CD8-positive, alpha-beta memory T cell (primary cell): Measurements from ENCODE around the gene SERPINB13. TPM values are rescaled to one million over a fixed set of nuclear protein-coding genes. Genes with fewer than 3 reads are reported as not detected.
"Not testable (repeated sequence)": the region's sequence is repeated elsewhere in the genome, so short reads cannot be mapped to it uniquely, and the experiment has no call there.

Experiments used
- CTCF ChIA-PET: fragments of 350-600 bp; sonication (Branson Sonifier 250); formaldehyde crosslinking; loops from one replicate; lab custom pipeline; 2021; ENCODE audit warnings: antibody characterized with exemption; lab: Charles Lee
- POLR2A ChIA-PET: fragments of 350-600 bp; sonication (Branson Sonifier 250); formaldehyde crosslinking; loops from one replicate; lab custom pipeline; 2021; ENCODE audit warnings: antibody characterized with exemption; lab: Charles Lee
- DNase-seq, 5 donors: peaks; one replicate each; pipeline versions ENCODE4 v3.0.0 to v3.0.0-alpha.2; 2020 to 2022; ENCODE audit warnings: mixed read lengths in 1 of 5
- H3K27ac ChIP-seq: one replicate; pipeline ENCODE4 v1.7.0; 2013; ENCODE audit warnings: low read depth, mild to moderate bottlenecking, low read length, moderate library complexity
- H3K27me3 ChIP-seq: 2 replicates; pipeline ENCODE4 v1.7.0; 2013; ENCODE audit warnings: low read length, mild to moderate bottlenecking; ENCODE audit not compliant: insufficient read depth, poor library complexity, severe bottlenecking
- H3K36me3 ChIP-seq: 2 replicates; pipeline ENCODE4 v1.7.0; 2013; ENCODE audit warnings: mild to moderate bottlenecking, low read length, moderate library complexity; ENCODE audit not compliant: insufficient read depth
- H3K4me1 ChIP-seq: 2 replicates; pipeline ENCODE4 v1.7.0; 2013; ENCODE audit warnings: mild to moderate bottlenecking, low read length, moderate library complexity; ENCODE audit not compliant: insufficient read depth
- H3K4me3 ChIP-seq: 2 replicates; pipeline ENCODE4 v1.7.0; 2013; ENCODE audit warnings: mild to moderate bottlenecking, low read length
- H3K9me3 ChIP-seq: 2 replicates; pipeline ENCODE4 v1.7.0; 2013; ENCODE audit warnings: mild to moderate bottlenecking, low read length
- H3K27ac Mint-ChIP-seq, 8 donors: one replicate each; pipeline ENCODE4 v1.8.0; 2020 to 2021; ENCODE audit warnings: mixed read lengths in 8 of 8, mild to moderate bottlenecking in 6 of 8, inconsistent platforms in 3 of 8, moderate library complexity in 3 of 8
- H3K27me3 Mint-ChIP-seq, 2 donors: one replicate each; pipeline ENCODE4 v1.8.0; 2020 to 2021; ENCODE audit warnings: mixed read lengths in 2 of 2, mild to moderate bottlenecking in 1 of 2, moderate library complexity in 1 of 2
- H3K36me3 Mint-ChIP-seq, 3 donors: one replicate each; pipeline ENCODE4 v1.8.0; 2020 to 2021; ENCODE audit warnings: mixed read lengths in 3 of 3, inconsistent platforms in 1 of 3, mild to moderate bottlenecking in 1 of 3
- H3K4me1 Mint-ChIP-seq, 3 donors: one replicate each; pipeline ENCODE4 v1.8.0; 2020 to 2021; ENCODE audit warnings: mixed read lengths in 3 of 3, inconsistent platforms in 1 of 3, mild to moderate bottlenecking in 1 of 3
- H3K4me3 Mint-ChIP-seq, 7 donors: one replicate each; pipeline ENCODE4 v1.8.0; 2020 to 2021; ENCODE audit warnings: mixed read lengths in 7 of 7, mild to moderate bottlenecking in 6 of 7, moderate library complexity in 4 of 7, inconsistent platforms in 2 of 7
- H3K9me3 Mint-ChIP-seq, 5 donors: one replicate each; pipeline ENCODE4 v1.8.0; 2020 to 2022; ENCODE audit warnings: mixed read lengths in 5 of 5, mild to moderate bottlenecking in 3 of 5, moderate library complexity in 2 of 5, inconsistent platforms in 1 of 5
- polyA plus RNA-seq: library from polyadenylated mRNA; unstranded; fragments of 300-500 nt; fragmentation: Illumina TruSeq; gene quantifications from one replicate; pipeline ENCODE4 v1.2.3, GENCODE V29; 2021
- total RNA-seq, 2 experiments: library from RNA; stranded (reverse); gene quantifications; one replicate each; pipeline ENCODE4 v1.2.3, GENCODE V29; 2021

The SERPINB13 gene
- total and polyA plus RNA-seq, 3 experiments from 2014 or later, result not detected

- H3K4me3 ChIP-seq, H3K36me3 ChIP-seq, H3K4me1 ChIP-seq, H3K9me3 ChIP-seq, CTCF ChIA-PET, H3K4me1 Mint-ChIP-seq, H3K27ac Mint-ChIP-seq, H3K4me3 Mint-ChIP-seq, H3K9me3 Mint-ChIP-seq, H3K27ac ChIP-seq, H3K27me3 Mint-ChIP-seq, H3K27me3 ChIP-seq, H3K36me3 Mint-ChIP-seq, DNase-seq, POLR2A ChIA-PET: not testable (repeated sequence)
Observed at GRCh38 chr18:63642668-63643356, 55.7 kb downstream of the SERPINB13 start.

GRCh38 chr18:63644142-63644541, 57.0 kb downstream of the SERPINB13 start, which contains the start of gene SERPINB4:
TSS of gene SERPINB4 (minus strand) at chr18:63644256. CDS start at chr18:63643577, 679 bp downstream.
- CTCF ChIA-PET, result not testable (repeated sequence)

GRCh38 chr18:63644694-63645093, 57.6 kb downstream of the SERPINB13 start:
- H3K36me3 ChIP-seq, H3K27ac ChIP-seq, H3K9me3 Mint-ChIP-seq, CTCF ChIA-PET, H3K36me3 Mint-ChIP-seq, H3K27me3 ChIP-seq, H3K27me3 Mint-ChIP-seq, H3K9me3 ChIP-seq, H3K4me3 Mint-ChIP-seq, H3K4me3 ChIP-seq, H3K4me1 Mint-ChIP-seq, POLR2A ChIA-PET, DNase-seq, H3K4me1 ChIP-seq, H3K27ac Mint-ChIP-seq: not testable (repeated sequence)

More at GRCh38 chr18:63644142-63644541, 57.0 kb downstream of the SERPINB13 start, which contains the start of gene SERPINB4:
- H3K36me3 ChIP-seq, H3K27me3 ChIP-seq, DNase-seq, H3K36me3 Mint-ChIP-seq, H3K4me3 Mint-ChIP-seq, POLR2A ChIA-PET, H3K9me3 ChIP-seq, H3K4me1 Mint-ChIP-seq, H3K4me1 ChIP-seq, H3K9me3 Mint-ChIP-seq, H3K4me3 ChIP-seq, H3K27ac ChIP-seq, H3K27ac Mint-ChIP-seq, H3K27me3 Mint-ChIP-seq: not testable (repeated sequence)

- ChIA-PET POLR2A (no interaction called here), CTCF (no interaction called here)
- Mint-ChIP-seq H3K27me3 (no peaks in the 10 kb centered on the region), H3K9me3 (peaks cover 0 to 5% (median 0%) of the 10 kb centered on the region in 5 donors), H3K27ac (no peak overlapping the region), H3K4me3 (no peak overlapping the region), H3K36me3 (no peaks in the 10 kb centered on the region), H3K4me1 (no peaks in the 10 kb centered on the region)
- Histone ChIP-seq H3K4me1 (no peaks in the 10 kb centered on the region), H3K4me3 (no peak overlapping the region), H3K27ac (no peak overlapping the region), H3K36me3 (no peaks in the 10 kb centered on the region), H3K9me3 (no peaks in the 10 kb centered on the region), H3K27me3 (no peaks in the 10 kb centered on the region)
- no peak for DNase-seq
Observed at GRCh38 chr18:63646936-63647335, 59.8 kb downstream of the SERPINB13 start.

- H3K4me3 ChIP-seq, result no peak overlapping the region
- Mint-ChIP-seq H3K4me3 (no peak overlapping the region), H3K27me3 (no peaks in the 10 kb centered on the region), H3K27ac (no peak overlapping the region), H3K36me3 (no peaks in the 10 kb centered on the region), H3K4me1 (no peaks in the 10 kb centered on the region), H3K9me3 (peaks cover 0 to 5% (median 0%) of the 10 kb centered on the region in 5 donors)
- ChIA-PET CTCF (no interaction called here), POLR2A (no interaction called here)
- H3K36me3 ChIP-seq, result no peaks in the 10 kb centered on the region
- no peaks in the 10 kb centered on the region for H3K4me1 ChIP-seq
- no peaks in the 10 kb centered on the region for H3K27me3 ChIP-seq
- H3K27ac ChIP-seq, result no peak overlapping the region
- no peaks in the 10 kb centered on the region for H3K9me3 ChIP-seq
- no peak for DNase-seq
Observed at GRCh38 chr18:63648241-63648640, 61.1 kb downstream of the SERPINB13 start.

Other genes starting within 250 kb of the SERPINB13 start
- gene KDSR, start 220.1 kb upstream of the SERPINB13 start, total RNA-seq, result 10 to 100 TPM; 52.1 to 55.3 TPM
- 103 TPM for gene KDSR, start 220.1 kb upstream of the SERPINB13 start, polyA plus RNA-seq
- gene VPS4B, start 164.9 kb upstream of the SERPINB13 start, total RNA-seq, result 10 to 100 TPM; 60.8 to 61.9 TPM
- 74.5 TPM for gene VPS4B, start 164.9 kb upstream of the SERPINB13 start, polyA plus RNA-seq
- gene SERPINB5, start 110.4 kb upstream of the SERPINB13 start, total RNA-seq, result not detected
- not detected for gene SERPINB5, start 110.4 kb upstream of the SERPINB13 start, polyA plus RNA-seq
- gene SERPINB12, start 45.0 kb upstream of the SERPINB13 start, total RNA-seq, result not detected
- not detected for gene SERPINB12, start 45.0 kb upstream of the SERPINB13 start, polyA plus RNA-seq
- gene SERPINB4, start 56.9 kb downstream of the SERPINB13 start, total RNA-seq, result not detected
- gene SERPINB4, start 56.9 kb downstream of the SERPINB13 start, polyA plus RNA-seq, result not detected
- gene SERPINB3, start 74.5 kb downstream of the SERPINB13 start, total RNA-seq, result not detected
- gene SERPINB3, start 74.5 kb downstream of the SERPINB13 start, polyA plus RNA-seq, result not detected
- gene SERPINB11, start 115.6 kb downstream of the SERPINB13 start, total RNA-seq, result not detected
- not detected for gene SERPINB11, start 115.6 kb downstream of the SERPINB13 start, polyA plus RNA-seq
- not detected for gene SERPINB7, start 188.1 kb downstream of the SERPINB13 start, total RNA-seq
- gene SERPINB7, start 188.1 kb downstream of the SERPINB13 start, polyA plus RNA-seq, result not detected